ENCODE results near the gene NR2C1. TPM values are rescaled to one million over a fixed set of nuclear protein-coding genes. Genes with fewer than 3 reads are reported as not detected.

Gene NR2C1
- total RNA-seq, 1 experiment from 2014 or later = 33.7 TPM

DNA sequence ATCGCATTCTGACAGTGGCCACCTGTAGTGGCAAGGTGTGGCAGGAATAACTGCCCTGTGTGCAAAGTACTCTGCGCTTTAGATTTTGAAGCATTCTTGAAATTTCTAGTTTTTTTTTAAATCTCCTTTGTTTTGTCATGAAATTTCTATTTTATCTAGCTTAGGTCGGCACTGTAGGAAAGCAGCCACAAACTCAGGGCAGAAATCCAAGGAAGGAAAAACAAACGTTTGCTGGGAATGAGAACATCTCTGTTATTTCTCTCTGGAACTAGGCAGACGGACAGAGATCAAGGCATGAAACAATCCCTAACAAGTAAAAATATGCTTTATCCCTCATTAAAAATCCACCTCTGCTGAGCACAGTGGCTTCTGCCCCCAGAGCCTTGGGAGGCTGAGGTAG is 1.3 kb upstream of the NR2C1 start:
- H4K20me1 ChIP-seq (ENCODE audit: insufficient read depth) = no peaks in the 10 kb centered on the region
- no peak overlapping the region for H3K9ac ChIP-seq (ENCODE audit: low read length)
- no peak overlapping the region for H2AFZ ChIP-seq (ENCODE audit: low read depth, low read length, poor library complexity, severe bottlenecking)
- ChIA-PET CTCF (no interaction called here), POLR2A (no interaction called here), RAD21 (ENCODE audit: low non-redundant PET in 1 of 2, low total read pairs in 2 of 2, uncharacterized antibody in 2 of 2, unreplicated experiment in 2 of 2) (no interaction called here)
- no peak overlapping the region for H3K4me3 ChIP-seq (replicated peaks in 1 of 2; ENCODE audit: low read depth in 1 of 2, low read length in 2 of 2)
- TF ChIP-seq, protein P1, sequence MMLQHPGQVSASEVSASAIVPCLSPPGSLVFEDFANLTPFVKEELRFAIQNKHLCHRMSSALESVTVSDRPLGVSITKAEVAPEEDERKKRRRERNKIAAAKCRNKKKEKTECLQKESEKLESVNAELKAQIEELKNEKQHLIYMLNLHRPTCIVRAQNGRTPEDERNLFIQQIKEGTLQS (IDR thresholded peaks at IDR 0.05) = no peak
- TF ChIP-seq SIN3A (IDR thresholded peaks at IDR 0.05; ENCODE audit: low read depth) (no peak), CBX3 (IDR thresholded peaks at IDR 0.05; ENCODE audit: low read depth) (no peak), CEBPB (IDR thresholded peaks at IDR 0.05; ENCODE audit: low read depth) (no peak), EZH2 (IDR thresholded peaks at IDR 0.05) (no peak), RAD21 (IDR thresholded peaks at IDR 0.05; ENCODE audit: low read depth) (no peak), TCF7L2 (IDR thresholded peaks at IDR 0.05; ENCODE audit: borderline replicate concordance, extremely low read depth, insufficient read depth, insufficient read length) (no peak), ZNF274 (IDR thresholded peaks at IDR 0.05; ENCODE audit: low read depth, low read length) (no peak), EZH2phosphoT487 (IDR thresholded peaks at IDR 0.05; ENCODE audit: borderline replicate concordance) (no peak), JUND (IDR thresholded peaks at IDR 0.05) (no peak), EGR1 (IDR thresholded peaks at IDR 0.05; ENCODE audit: low read depth) (no peak), YY1 (IDR thresholded peaks at IDR 0.05; ENCODE audit: extremely low read depth, insufficient replicate concordance, low read depth, low read length) (no peak), SRF (IDR thresholded peaks at IDR 0.05; ENCODE audit: low read depth) (no peak)
- TF ChIP-seq, protein P2, sequence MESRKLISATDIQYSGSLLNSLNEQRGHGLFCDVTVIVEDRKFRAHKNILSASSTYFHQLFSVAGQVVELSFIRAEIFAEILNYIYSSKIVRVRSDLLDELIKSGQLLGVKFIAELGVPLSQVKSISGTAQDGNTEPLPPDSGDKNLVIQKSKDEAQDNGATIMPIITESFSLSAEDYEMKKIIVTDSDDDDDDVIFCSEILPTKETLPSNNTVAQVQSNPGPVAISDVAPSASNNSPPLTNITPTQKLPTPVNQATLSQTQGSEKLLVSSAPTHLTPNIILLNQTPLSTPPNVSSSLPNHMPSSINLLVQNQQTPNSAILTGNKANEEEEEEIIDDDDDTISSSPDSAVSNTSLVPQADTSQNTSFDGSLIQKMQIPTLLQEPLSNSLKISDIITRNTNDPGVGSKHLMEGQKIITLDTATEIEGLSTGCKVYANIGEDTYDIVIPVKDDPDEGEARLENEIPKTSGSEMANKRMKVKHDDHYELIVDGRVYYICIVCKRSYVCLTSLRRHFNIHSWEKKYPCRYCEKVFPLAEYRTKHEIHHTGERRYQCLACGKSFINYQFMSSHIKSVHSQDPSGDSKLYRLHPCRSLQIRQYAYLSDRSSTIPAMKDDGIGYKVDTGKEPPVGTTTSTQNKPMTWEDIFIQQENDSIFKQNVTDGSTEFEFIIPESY (IDR thresholded peaks at IDR 0.05; ENCODE audit: extremely low read depth, insufficient replicate concordance, low read length) = no peak
- TF ChIP-seq, protein P3, sequence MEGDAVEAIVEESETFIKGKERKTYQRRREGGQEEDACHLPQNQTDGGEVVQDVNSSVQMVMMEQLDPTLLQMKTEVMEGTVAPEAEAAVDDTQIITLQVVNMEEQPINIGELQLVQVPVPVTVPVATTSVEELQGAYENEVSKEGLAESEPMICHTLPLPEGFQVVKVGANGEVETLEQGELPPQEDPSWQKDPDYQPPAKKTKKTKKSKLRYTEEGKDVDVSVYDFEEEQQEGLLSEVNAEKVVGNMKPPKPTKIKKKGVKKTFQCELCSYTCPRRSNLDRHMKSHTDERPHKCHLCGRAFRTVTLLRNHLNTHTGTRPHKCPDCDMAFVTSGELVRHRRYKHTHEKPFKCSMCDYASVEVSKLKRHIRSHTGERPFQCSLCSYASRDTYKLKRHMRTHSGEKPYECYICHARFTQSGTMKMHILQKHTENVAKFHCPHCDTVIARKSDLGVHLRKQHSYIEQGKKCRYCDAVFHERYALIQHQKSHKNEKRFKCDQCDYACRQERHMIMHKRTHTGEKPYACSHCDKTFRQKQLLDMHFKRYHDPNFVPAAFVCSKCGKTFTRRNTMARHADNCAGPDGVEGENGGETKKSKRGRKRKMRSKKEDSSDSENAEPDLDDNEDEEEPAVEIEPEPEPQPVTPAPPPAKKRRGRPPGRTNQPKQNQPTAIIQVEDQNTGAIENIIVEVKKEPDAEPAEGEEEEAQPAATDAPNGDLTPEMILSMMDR (IDR thresholded peaks at IDR 0.05 in 2 of 3, conservative IDR thresholded peaks at IDR 0.05 in 1 of 3; ENCODE audit: borderline replicate concordance in 1 of 3, insufficient read depth in 1 of 3, low read depth in 2 of 3, low read length in 2 of 3) = no peak
- peaks cover 0 to 14% of the 10 kb centered on the region in 2 experiments; a peak in 2 of 4 replicates for H3K4me1 ChIP-seq (ENCODE audit: control insufficient read depth in 1 of 2, insufficient read depth in 2 of 2, low read length in 2 of 2)
- DNase-seq (ENCODE audit: low read depth, low spot score) (no peak), ATAC-seq (no peak)
- H3K27me3 ChIP-seq (ENCODE audit: insufficient read depth, low read length) = no peaks in the 10 kb centered on the region
- H3K9me3 ChIP-seq (ENCODE audit: control insufficient read depth in 1 of 2, insufficient read depth in 1 of 2, low read depth in 1 of 2, low read length in 2 of 2) = no peaks in the 10 kb centered on the region
- no peaks in the 10 kb centered on the region for H3K36me3 ChIP-seq (ENCODE audit: control insufficient read depth in 1 of 2, insufficient read depth in 2 of 2, low read length in 2 of 2)
- no peaks in the 10 kb centered on the region for H3K9me2 ChIP-seq (ENCODE audit: insufficient read depth)
- no peak overlapping the region for H3K27ac ChIP-seq (ENCODE audit: low read depth, low read length)
- intact Hi-C loops (cut with micrococcal nuclease) = no loop called here
- H3K4me2 ChIP-seq (ENCODE audit: low read length) = no peak overlapping the region
- BruUV-seq (replicated peaks) = no TSS peak
- peaks cover 35% of the 10 kb centered on the region for H3K79me2 ChIP-seq (ENCODE audit: insufficient read depth, low read length)
